NT2/D1 (cell line): Measurements from ENCODE around the gene SLC22A15.

ENCODE experiments used
- DNase-seq: peaks from one replicate; pipeline ENCODE4 v3.0.0-alpha.2; 2011; ENCODE audit warnings: low read depth, low spot score
- H3K27me3 ChIP-seq: 2 replicates; pipeline ENCODE4 v1.6.0; 2011; ENCODE audit warnings: mild to moderate bottlenecking; ENCODE audit not compliant: insufficient read length, insufficient read depth
- H3K36me3 ChIP-seq: 2 replicates; pipeline ENCODE4 v1.6.1; 2011; ENCODE audit warnings: mild to moderate bottlenecking, low read length, mixed read lengths; ENCODE audit not compliant: insufficient read depth, insufficient read length
- H3K4me1 ChIP-seq: 2 replicates; pipeline ENCODE4 v1.5.1; 2011; ENCODE audit not compliant: insufficient read depth, insufficient read length
- H3K4me3 ChIP-seq: 2 replicates; pipeline ENCODE4 v1.5.1; 2011; ENCODE audit warnings: low read depth; ENCODE audit not compliant: insufficient read length
- H3K9ac ChIP-seq: 2 replicates; pipeline ENCODE4 v1.6.0; 2011; ENCODE audit warnings: low read depth; ENCODE audit not compliant: insufficient read length
- H3K9me3 ChIP-seq: 2 replicates; pipeline ENCODE4 v1.5.1; 2011; ENCODE audit warnings: mild to moderate bottlenecking, low read length; ENCODE audit not compliant: insufficient read depth
- SUZ12 ChIP-seq: IDR thresholded peaks from 2 replicates; pipeline ENCODE4 v1.6.1; 2011; ENCODE audit not compliant: insufficient read length, insufficient read depth; ENCODE audit errors: extremely low read depth
- YY1 ChIP-seq: IDR thresholded peaks from 2 replicates; pipeline ENCODE4 v1.6.1; 2011; ENCODE audit not compliant: insufficient read length, insufficient read depth
- ZNF274 ChIP-seq: IDR thresholded peaks from 2 replicates; pipeline ENCODE4 v1.6.1; 2011; ENCODE audit warnings: mild to moderate bottlenecking, low read depth, low read length

SLC22A15 gene

GRCh38 chr1:116113615-116114014 is 137.3 kb downstream of the SLC22A15 start:
- peaks cover 3% of the 10 kb centered on the region for H3K4me1 ChIP-seq
- TF ChIP-seq SUZ12 (no peak), YY1 (no peak), ZNF274 (no peak)
- no peak overlapping the region for H3K4me3 ChIP-seq
- no peak overlapping the region for H3K9ac ChIP-seq
- no peaks in the 10 kb centered on the region for H3K9me3 ChIP-seq
- no peak for DNase-seq
- H3K27me3 ChIP-seq = no peaks in the 10 kb centered on the region
- no peaks in the 10 kb centered on the region for H3K36me3 ChIP-seq

- no peak for DNase-seq
- Histone ChIP-seq H3K36me3 (no peaks in the 10 kb centered on the region), H3K9me3 (no peaks in the 10 kb centered on the region), H3K27me3 (no peaks in the 10 kb centered on the region), H3K9ac (no peak overlapping the region), H3K4me3 (no peak overlapping the region), H3K4me1 (peaks cover 3% of the 10 kb centered on the region)
- no peak for TF ChIP-seq ZNF274
- TF ChIP-seq YY1 = no peak
- no peak for TF ChIP-seq SUZ12
Measured at GRCh38 chr1:116115476-116116439, 139.4 kb downstream of the SLC22A15 start.

- no peak for TF ChIP-seq SUZ12
- no peak for TF ChIP-seq YY1
- TF ChIP-seq ZNF274 = no peak
- H3K4me1 ChIP-seq = no peaks in the 10 kb centered on the region
- H3K36me3 ChIP-seq = no peaks in the 10 kb centered on the region
- H3K4me3 ChIP-seq = no peak overlapping the region
- H3K27me3 ChIP-seq = no peaks in the 10 kb centered on the region
- no peaks in the 10 kb centered on the region for H3K9me3 ChIP-seq
- no peak for DNase-seq
- H3K9ac ChIP-seq = no peak overlapping the region
Measured at GRCh38 chr1:116118471-116118870, 142.2 kb downstream of the SLC22A15 start.
